GM19372 (cell line): ENCODE results near the gene ARHGAP22.

Experiments used
- ATAC-seq: cut with Tn5 transposase; IDR thresholded peaks from one replicate; pipeline ENCODE4 v1.9.1; 2021; ENCODE audit warnings: mild to moderate bottlenecking, low read depth, moderate library complexity; ENCODE audit not compliant: unreplicated experiment

Gene ARHGAP22

GRCh38 chr10:48470115-48470892 lies 134.6 kb downstream of the ARHGAP22 start:
- ATAC-seq, result no peak

- ATAC-seq, result no peak
These were observed 135.3 kb downstream of the ARHGAP22 start for GRCh38 chr10:48469516-48470020.

GRCh38 chr10:48468866-48469511 lies 135.9 kb downstream of the ARHGAP22 start:
- ATAC-seq, result no peak

GRCh38 chr10:48468130-48468790 lies 136.6 kb downstream of the ARHGAP22 start:
- no peak for ATAC-seq

- no peak for ATAC-seq
These were observed 137.2 kb downstream of the ARHGAP22 start for GRCh38 chr10:48467669-48468068.

- ATAC-seq, result no peak
These were observed 138.1 kb downstream of the ARHGAP22 start for GRCh38 chr10:48466611-48467240.

GRCh38 chr10:48465860-48466521 lies 138.9 kb downstream of the ARHGAP22 start:
- ATAC-seq, result no peak

GRCh38 chr10:48464871-48465736 lies 139.8 kb downstream of the ARHGAP22 start:
- ATAC-seq, result no peak

- ATAC-seq, result no peak
These were observed 140.6 kb downstream of the ARHGAP22 start for GRCh38 chr10:48464121-48464870.

GRCh38 chr10:48463318-48464003 lies 141.4 kb downstream of the ARHGAP22 start:
- no peak for ATAC-seq

- no peak for ATAC-seq
These were observed 142.3 kb downstream of the ARHGAP22 start for GRCh38 chr10:48462482-48463020.

GRCh38 chr10:48461623-48462481 lies 143.0 kb downstream of the ARHGAP22 start:
- no peak for ATAC-seq

- no peak for ATAC-seq
These were observed 144.7 kb downstream of the ARHGAP22 start for GRCh38 chr10:48460182-48460581.

GRCh38 chr10:48459270-48460150 lies 145.4 kb downstream of the ARHGAP22 start:
- ATAC-seq, result no peak

- ATAC-seq, result no peak
These were observed 146.2 kb downstream of the ARHGAP22 start for GRCh38 chr10:48458662-48459048.
